ENCODE measurements around the gene COL24A1.

The COL24A1 gene

DNA sequence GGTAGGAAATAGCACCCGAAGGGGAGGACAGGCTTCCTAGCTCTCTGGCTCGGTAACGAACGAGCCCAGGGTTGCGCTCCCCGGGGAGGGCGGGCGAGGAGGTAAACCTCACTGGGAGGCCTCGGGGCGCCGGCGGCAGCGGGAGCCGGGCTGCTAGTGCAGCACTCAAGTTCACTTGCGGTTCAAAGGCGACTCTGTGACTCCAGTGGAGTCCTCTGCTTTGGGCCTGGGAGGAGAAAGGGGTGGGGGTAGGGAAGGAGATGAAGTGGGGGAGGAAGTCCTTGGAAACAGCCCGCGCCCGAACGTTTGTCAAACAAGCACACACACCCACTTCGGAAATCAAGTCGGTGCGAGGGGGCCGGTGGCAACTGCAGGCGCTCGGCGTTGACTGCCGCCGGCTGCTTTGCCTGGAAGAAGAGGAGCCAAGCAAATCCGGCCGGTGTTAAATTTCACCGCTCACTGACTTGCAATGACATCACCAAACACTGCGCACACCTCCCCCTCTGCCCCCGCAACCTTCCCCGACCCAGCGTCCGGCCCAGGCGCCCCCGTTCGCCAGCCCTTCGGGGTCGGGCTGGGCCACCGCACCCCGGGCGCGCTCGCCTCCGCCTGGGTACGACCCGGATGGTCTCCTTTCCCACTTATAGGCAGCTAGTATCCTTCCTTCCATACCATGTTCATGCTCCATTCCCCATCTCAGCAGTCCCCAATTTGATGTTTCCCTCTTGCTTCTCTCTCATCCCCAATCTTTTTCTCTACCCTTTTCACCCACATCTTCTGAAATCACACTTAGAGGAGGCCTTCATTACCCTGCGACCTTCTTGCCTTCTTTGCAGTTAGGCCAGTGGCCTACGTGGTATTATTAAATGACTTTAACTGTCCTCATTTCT lies at the start of gene COL24A1:
Gene COL24A1, minus strand, starts transcription at position 207 of the 890 bp plus-strand sequence. CDS start 376 bp downstream, outside the sequence.
- Histone ChIP-seq H3K9me3 (ENCODE audit: insufficient read depth, low read length, severe bottlenecking) (peaks cover 3% of the 10 kb centered on the region), H3K36me3 (ENCODE audit: insufficient read depth, low read length) (no peaks in the 10 kb centered on the region), H3K4me3 (ENCODE audit: low read depth in 1 of 2, low read length in 2 of 2) (no peak within 1 kb of the TSS), H2AFZ (ENCODE audit: low read depth, low read length) (no peak within 1 kb of the TSS), H4K20me1 (ENCODE audit: insufficient read depth, low read length) (no peaks in the 10 kb centered on the region), H3K79me2 (ENCODE audit: insufficient read depth, low read length) (no peaks in the 10 kb centered on the region), H3K4me1 (ENCODE audit: insufficient read depth, low read length) (no peaks in the 10 kb centered on the region), H3K27me3 (ENCODE audit: insufficient read depth, low read length, poor library complexity) (no peaks in the 10 kb centered on the region), H3K27ac (ENCODE audit: low read length) (no peak within 1 kb of the TSS), H3K4me2 (ENCODE audit: insufficient read depth, low read length) (no peak within 1 kb of the TSS), H3K9ac (ENCODE audit: low read depth, low read length) (no peak within 1 kb of the TSS)
- DNase-seq (no peak), ATAC-seq (ENCODE audit: insufficient read depth, low read depth) (no peak)
- TF ChIP-seq, protein P1, sequence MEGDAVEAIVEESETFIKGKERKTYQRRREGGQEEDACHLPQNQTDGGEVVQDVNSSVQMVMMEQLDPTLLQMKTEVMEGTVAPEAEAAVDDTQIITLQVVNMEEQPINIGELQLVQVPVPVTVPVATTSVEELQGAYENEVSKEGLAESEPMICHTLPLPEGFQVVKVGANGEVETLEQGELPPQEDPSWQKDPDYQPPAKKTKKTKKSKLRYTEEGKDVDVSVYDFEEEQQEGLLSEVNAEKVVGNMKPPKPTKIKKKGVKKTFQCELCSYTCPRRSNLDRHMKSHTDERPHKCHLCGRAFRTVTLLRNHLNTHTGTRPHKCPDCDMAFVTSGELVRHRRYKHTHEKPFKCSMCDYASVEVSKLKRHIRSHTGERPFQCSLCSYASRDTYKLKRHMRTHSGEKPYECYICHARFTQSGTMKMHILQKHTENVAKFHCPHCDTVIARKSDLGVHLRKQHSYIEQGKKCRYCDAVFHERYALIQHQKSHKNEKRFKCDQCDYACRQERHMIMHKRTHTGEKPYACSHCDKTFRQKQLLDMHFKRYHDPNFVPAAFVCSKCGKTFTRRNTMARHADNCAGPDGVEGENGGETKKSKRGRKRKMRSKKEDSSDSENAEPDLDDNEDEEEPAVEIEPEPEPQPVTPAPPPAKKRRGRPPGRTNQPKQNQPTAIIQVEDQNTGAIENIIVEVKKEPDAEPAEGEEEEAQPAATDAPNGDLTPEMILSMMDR (IDR thresholded peaks at IDR 0.05; ENCODE audit: borderline replicate concordance, extremely low read depth, low read length, poor library complexity, severe bottlenecking) = no peak
- no peak for TF ChIP-seq EZH2 (IDR thresholded peaks at IDR 0.05; ENCODE audit: borderline replicate concordance, low read depth, low read length, severe bottlenecking)

DNA sequence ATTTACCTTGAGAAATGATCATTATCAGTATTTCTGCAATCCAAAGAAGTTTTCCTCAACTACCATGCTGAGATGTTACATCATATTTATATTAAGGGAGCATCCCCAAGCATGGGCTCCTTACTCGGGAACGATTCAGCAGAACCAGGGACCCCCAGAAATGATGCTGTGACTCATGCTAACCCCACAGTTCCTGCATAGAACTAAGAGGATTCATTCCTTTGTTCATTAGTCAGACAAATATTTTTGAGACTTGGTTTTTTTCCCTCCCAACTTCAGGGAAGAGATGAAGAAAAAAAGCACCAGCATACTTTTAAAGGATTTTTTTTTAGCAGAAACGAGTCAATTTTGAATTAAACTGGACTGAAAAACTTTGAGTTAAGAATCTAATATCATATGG lies 49.2 kb upstream of the COL24A1 start:
- ATAC-seq (ENCODE audit: insufficient read depth, low read depth) (no peak), DNase-seq (no peak)
- no peak overlapping the region for H3K4me2 ChIP-seq (ENCODE audit: insufficient read depth, low read length)
- H3K27me3 ChIP-seq (ENCODE audit: insufficient read depth, low read length, poor library complexity) = no peaks in the 10 kb centered on the region
- no peak overlapping the region for H3K9ac ChIP-seq (ENCODE audit: low read depth, low read length)
- H4K20me1 ChIP-seq (ENCODE audit: insufficient read depth, low read length) = no peaks in the 10 kb centered on the region
- no peaks in the 10 kb centered on the region for H3K9me3 ChIP-seq (ENCODE audit: insufficient read depth, low read length, severe bottlenecking)
- no peak for TF ChIP-seq EZH2 (IDR thresholded peaks at IDR 0.05; ENCODE audit: borderline replicate concordance, low read depth, low read length, severe bottlenecking)
- TF ChIP-seq, protein P1 (IDR thresholded peaks at IDR 0.05; ENCODE audit: borderline replicate concordance, extremely low read depth, low read length, poor library complexity, severe bottlenecking) = no peak
- H3K27ac ChIP-seq (ENCODE audit: low read length) = no peak overlapping the region
- H3K4me1 ChIP-seq (ENCODE audit: insufficient read depth, low read length) = no peaks in the 10 kb centered on the region
- no peak overlapping the region for H3K4me3 ChIP-seq (ENCODE audit: low read depth in 1 of 2, low read length in 2 of 2)
- no peaks in the 10 kb centered on the region for H3K36me3 ChIP-seq (ENCODE audit: insufficient read depth, low read length)
- no peaks in the 10 kb centered on the region for H3K79me2 ChIP-seq (ENCODE audit: insufficient read depth, low read length)
- no peak overlapping the region for H2AFZ ChIP-seq (ENCODE audit: low read depth, low read length)

DNA sequence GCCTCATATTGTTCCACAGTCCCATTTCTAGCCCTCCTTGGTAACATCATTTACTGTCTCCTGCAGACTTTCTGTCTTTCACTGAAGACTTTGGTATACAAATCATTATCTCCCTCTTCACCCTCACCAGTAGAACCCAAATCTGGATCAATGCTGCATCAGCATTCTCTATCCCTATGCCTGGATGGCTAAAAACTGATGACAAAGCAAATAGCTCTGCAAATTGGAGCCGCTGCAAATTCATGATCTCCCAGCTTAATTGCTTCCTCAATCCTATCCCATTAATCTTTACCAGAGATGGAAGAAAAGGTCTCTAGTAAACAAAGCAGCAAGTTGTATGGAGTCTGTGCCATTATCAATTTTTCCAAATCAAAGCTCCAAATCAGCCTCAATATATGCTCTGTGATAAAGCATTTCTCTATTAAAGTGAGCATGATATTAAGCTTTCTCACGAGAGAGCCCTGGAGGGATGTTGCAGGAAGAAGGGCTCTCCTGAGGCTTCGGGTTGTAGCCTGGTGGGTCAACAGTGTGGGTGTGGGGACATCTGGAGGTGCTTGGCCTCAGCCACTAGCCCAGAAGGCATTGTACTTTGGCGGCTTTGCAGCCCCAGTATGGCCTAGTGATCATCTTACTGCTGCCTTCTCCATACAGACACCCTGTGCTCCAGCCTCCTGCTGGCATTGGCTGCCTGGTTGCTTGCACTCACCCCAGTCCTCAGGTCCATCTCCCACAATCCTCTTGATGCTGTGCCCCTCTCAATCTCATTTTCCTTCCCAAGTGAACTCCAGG lies 46.2 kb upstream of the COL24A1 start:
- no peaks in the 10 kb centered on the region for H3K27me3 ChIP-seq (ENCODE audit: insufficient read depth, low read length, poor library complexity)
- H3K36me3 ChIP-seq (ENCODE audit: insufficient read depth, low read length) = no peaks in the 10 kb centered on the region
- no peak overlapping the region for H3K27ac ChIP-seq (ENCODE audit: low read length)
- TF ChIP-seq, protein P1 (IDR thresholded peaks at IDR 0.05; ENCODE audit: borderline replicate concordance, extremely low read depth, low read length, poor library complexity, severe bottlenecking) = no peak
- TF ChIP-seq EZH2 (IDR thresholded peaks at IDR 0.05; ENCODE audit: borderline replicate concordance, low read depth, low read length, severe bottlenecking) = no peak
- no peak overlapping the region for H3K4me3 ChIP-seq (ENCODE audit: low read depth in 1 of 2, low read length in 2 of 2)
- no peaks in the 10 kb centered on the region for H3K4me1 ChIP-seq (ENCODE audit: insufficient read depth, low read length)
- no peaks in the 10 kb centered on the region for H4K20me1 ChIP-seq (ENCODE audit: insufficient read depth, low read length)
- ATAC-seq (ENCODE audit: insufficient read depth, low read depth) (no peak), DNase-seq (no peak)
- H3K9me3 ChIP-seq (ENCODE audit: insufficient read depth, low read length, severe bottlenecking) = no peaks in the 10 kb centered on the region
- no peak overlapping the region for H3K4me2 ChIP-seq (ENCODE audit: insufficient read depth, low read length)
- H3K79me2 ChIP-seq (ENCODE audit: insufficient read depth, low read length) = no peaks in the 10 kb centered on the region
- no peak overlapping the region for H3K9ac ChIP-seq (ENCODE audit: low read depth, low read length)
- no peak overlapping the region for H2AFZ ChIP-seq (ENCODE audit: low read depth, low read length)
